OCI-LY3 (cell line): ENCODE measurements around the gene CYSTM1.

Experiments
- H2AFZ ChIP-seq: fragments of 200-600, 300-600 bp; shearing (Covaris generic); 2 replicates; pipeline ENCODE4 v1.6.0; 2014; ENCODE audit warnings: antibody characterized with exemption, low read depth, low read length
- H3K27ac ChIP-seq: fragments of 200-600, 300-600 bp; sonication (generic); 2 replicates; pipeline ENCODE4 v1.5.1; 2014; ENCODE audit warnings: mild to moderate bottlenecking, low read length, moderate library complexity, mixed read lengths
- H3K27me3 ChIP-seq: fragments of 200-600, 300-600 bp; sonication (generic); 2 replicates; pipeline ENCODE4 v1.6.1; 2014; ENCODE audit warnings: low read depth, low read length, mixed read lengths
- H3K36me3 ChIP-seq: fragments of 200-600, 300-600 bp; sonication (generic); replicated peaks from 2 replicates; pipeline ENCODE3; 2014; ENCODE audit warnings: low read depth, low read length, mixed read lengths
- H3K4me1 ChIP-seq: fragments of 300-600, 200-600 bp; sonication (generic); 2 replicates; pipeline ENCODE4 v1.6.1; 2014; ENCODE audit warnings: low read length, mixed read lengths
- H3K4me2 ChIP-seq: fragments of 200-600, 300-600 bp; sonication (generic); 2 replicates; pipeline ENCODE4 v1.6.1; 2014; ENCODE audit warnings: low read length, mixed read lengths
- H3K4me3 ChIP-seq: fragments of 300-600, 200-600 bp; sonication (generic); 2 replicates; pipeline ENCODE4 v1.5.1; 2014; ENCODE audit warnings: antibody characterized with exemption, mild to moderate bottlenecking, low read length, moderate library complexity
- H3K79me2 ChIP-seq: fragments of 300-600, 200-600 bp; shearing (Covaris generic); 2 replicates; pipeline ENCODE4 v1.6.1; 2014; ENCODE audit warnings: mild to moderate bottlenecking, low read length, mixed read lengths
- H3K9ac ChIP-seq: fragments of 300-600, 200-600 bp; shearing (Covaris generic); 2 replicates; pipeline ENCODE4 v1.6.0; 2014; ENCODE audit warnings: mild to moderate bottlenecking, low read length, moderate library complexity
- H3K9me3 ChIP-seq: fragments of 200-600, 300-600 bp; shearing (Covaris generic); 2 replicates; pipeline ENCODE4 v1.6.1; 2014; ENCODE audit warnings: low read length, mixed read lengths; ENCODE audit not compliant: insufficient read depth
- H4K20me1 ChIP-seq: fragments of 200-600, 300-600 bp; sonication (generic); 2 replicates; pipeline ENCODE4 v1.6.1; 2016; ENCODE audit warnings: low read length, mixed read lengths; ENCODE audit not compliant: insufficient read depth
- CTCF ChIP-seq: fragments of 200-600, 300-600 bp; sonication (generic); IDR thresholded peaks from 2 replicates; pipeline ENCODE4 v1.5.1; 2014; ENCODE audit warnings: antibody characterized with exemption, low read length, low read depth
- EZH2phosphoT487 ChIP-seq: fragments of 200-600 bp; shearing (Covaris generic); IDR thresholded peaks from 2 replicates; pipeline ENCODE4 v1.6.1; 2018; ENCODE audit warnings: antibody characterized with exemption, mixed run types, low read depth

CYSTM1 gene

GRCh38 chr5:140178482-140179116 is 3.6 kb downstream of the CYSTM1 start:
- Histone ChIP-seq H3K36me3 (no peaks in the 10 kb centered on the region), H3K27me3 (no peaks in the 10 kb centered on the region), H4K20me1 (no peaks in the 10 kb centered on the region), H3K9me3 (no peaks in the 10 kb centered on the region), H3K79me2 (peaks cover 15% of the 10 kb centered on the region; the same call in 1 of the 2 replicates), H3K27ac (no peak overlapping the region), H3K4me1 (peaks cover 13% of the 10 kb centered on the region), H3K9ac (no peak overlapping the region), H2AFZ (no peak overlapping the region), H3K4me3 (no peak overlapping the region), H3K4me2 (no peak overlapping the region)
- TF ChIP-seq CTCF: no peak
- no peak for TF ChIP-seq EZH2phosphoT487

GRCh38 chr5:140181002-140181483 is 6.1 kb downstream of the CYSTM1 start:
- Histone ChIP-seq H3K79me2 (peaks cover 6% of the 10 kb centered on the region; the same call in 1 of the 2 replicates), H3K36me3 (no peaks in the 10 kb centered on the region), H3K4me1 (peaks cover 9% of the 10 kb centered on the region), H4K20me1 (no peaks in the 10 kb centered on the region), H3K9ac (no peak overlapping the region), H3K27me3 (no peaks in the 10 kb centered on the region), H3K4me2 (no peak overlapping the region), H3K4me3 (no peak overlapping the region), H3K9me3 (no peaks in the 10 kb centered on the region), H2AFZ (no peak overlapping the region), H3K27ac (no peak overlapping the region)
- TF ChIP-seq CTCF (no peak), EZH2phosphoT487 (no peak)

DNA sequence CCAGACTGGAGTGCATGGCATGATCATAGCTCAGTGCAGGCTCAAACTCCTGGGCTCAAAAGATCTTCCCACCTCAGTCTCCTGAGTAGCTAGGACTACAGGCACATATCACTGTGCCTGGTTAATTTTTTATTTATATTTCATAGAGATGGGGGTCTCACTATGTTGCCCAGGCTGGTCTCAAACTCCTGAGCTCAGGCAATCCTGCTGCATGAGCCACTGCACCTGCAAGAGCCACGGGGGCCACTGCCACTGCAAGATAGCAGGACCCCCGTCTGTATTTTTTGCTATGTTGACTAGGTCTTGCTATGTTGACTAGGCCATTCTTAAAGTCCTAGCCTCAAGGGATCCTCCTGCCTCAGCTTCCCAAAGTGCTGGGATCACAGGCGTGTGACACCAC is 6.5 kb downstream of the CYSTM1 start:
- no peak overlapping the region for H3K27ac ChIP-seq
- no peak overlapping the region for H3K4me3 ChIP-seq
- H4K20me1 ChIP-seq: no peaks in the 10 kb centered on the region
- H2AFZ ChIP-seq: no peak overlapping the region
- H3K9me3 ChIP-seq: no peaks in the 10 kb centered on the region
- peaks cover 7% of the 10 kb centered on the region for H3K4me1 ChIP-seq
- no peak overlapping the region for H3K9ac ChIP-seq
- H3K79me2 ChIP-seq: peaks cover 3% of the 10 kb centered on the region; the same call in 1 of the 2 replicates
- H3K36me3 ChIP-seq: no peaks in the 10 kb centered on the region
- no peak overlapping the region for H3K4me2 ChIP-seq
- no peaks in the 10 kb centered on the region for H3K27me3 ChIP-seq
- TF ChIP-seq CTCF (no peak), EZH2phosphoT487 (no peak)

- Histone ChIP-seq H3K9ac (no peak overlapping the region), H3K27me3 (no peaks in the 10 kb centered on the region), H2AFZ (no peak overlapping the region), H3K27ac (no peak overlapping the region), H3K36me3 (no peaks in the 10 kb centered on the region), H3K4me1 (peaks cover 7% of the 10 kb centered on the region), H4K20me1 (no peaks in the 10 kb centered on the region), H3K4me3 (no peak overlapping the region), H3K9me3 (no peaks in the 10 kb centered on the region), H3K4me2 (no peak overlapping the region), H3K79me2 (peaks cover 3% of the 10 kb centered on the region; the same call in 1 of the 2 replicates)
- TF ChIP-seq CTCF (no peak), EZH2phosphoT487 (no peak)
Observed at GRCh38 chr5:140182075-140182711, 7.2 kb downstream of the CYSTM1 start.
